HCT116 (cell line): ENCODE data around the gene PIAS3. TPM values are rescaled to one million over a fixed set of nuclear protein-coding genes. Genes with fewer than 3 reads are reported as not detected.

Source experiments
- ATAC-seq: fragments of 200-7000 bp; cut with Tn5 transposase; 2 replicates; pipeline ENCODE4 v1.9.1; 2020; ENCODE audit warnings: mild to moderate bottlenecking, moderate library complexity
- BruUV-seq: library from RNA; stranded (reverse); fragments of 400-500 nt; replicated peaks from 2 replicates; lab custom pipeline; 2021; lab: Mats Ljungman, UMichigan
- CTCF ChIA-PET: fragments of 300-600 bp; sonication (Branson Sonifier 250); formaldehyde crosslinking; loops from one replicate; lab custom pipeline; 2021; ENCODE audit warnings: antibody characterized with exemption; lab: Charles Lee
- POLR2A ChIA-PET: fragments of 300-600, 350-600 bp; sonication (Branson Sonifier 250); formaldehyde crosslinking; loops from one replicate; lab custom pipeline; 2021; ENCODE audit warnings: antibody characterized with exemption; lab: Charles Lee
- RAD21 ChIA-PET, 2 experiments: fragments of 300-600 bp; sonication (Branson Sonifier 250); formaldehyde crosslinking; loops; one replicate each; lab custom pipeline; 2023; ENCODE audit warnings: low total read pairs in 2 of 2; ENCODE audit not compliant: uncharacterized antibody in 2 of 2, unreplicated experiment in 2 of 2, low non-redundant PET in 1 of 2; lab: Charles Lee
- DNase-seq: peaks from one replicate; pipeline ENCODE4 v3.0.0-alpha.2; 2010; ENCODE audit warnings: low read depth, low spot score
- H2AFZ ChIP-seq: fragments of 200-600 bp; shearing (Covaris generic), sonication (generic); 2 replicates; pipeline ENCODE4 v1.6.1; 2017; ENCODE audit warnings: low read depth, mixed run types, mixed read lengths, antibody characterized with exemption, low read length; ENCODE audit not compliant: poor library complexity, severe bottlenecking
- H3K27ac ChIP-seq: 2 replicates; pipeline ENCODE4 v1.5.1; 2012; ENCODE audit warnings: low read depth, low read length
- H3K27me3 ChIP-seq: fragments of 200-600 bp; sonication (generic); 2 replicates; pipeline ENCODE4 v1.6.1; 2016; ENCODE audit warnings: mixed run types, low read length, mixed read lengths; ENCODE audit not compliant: insufficient read depth
- H3K36me3 ChIP-seq, 2 experiments: fragments of 200-500 bp in 1 of 2; fragments of 200-600 bp in 1 of 2; sonication (Bioruptor generic) in 1 of 2; sonication (generic) in 1 of 2; 2 replicates each; pipeline versions ENCODE4 v1.5.1 to v1.6.1; 2014 to 2016; ENCODE audit warnings: low read length in 2 of 2, inconsistent platforms in 1 of 2, mixed read lengths in 1 of 2, mixed run types in 1 of 2; ENCODE audit not compliant: insufficient read depth in 2 of 2, control insufficient read depth in 1 of 2
- H3K4me1 ChIP-seq, 2 experiments: fragments of 200-600 bp in 1 of 2; sonication (generic) in 1 of 2; 2 replicates each; pipeline versions ENCODE4 v1.5.1 to v1.6.1; 2012 to 2017; ENCODE audit warnings: low read length in 2 of 2, inconsistent platforms in 1 of 2, mild to moderate bottlenecking in 1 of 2, mixed read lengths in 1 of 2, mixed run types in 1 of 2, moderate library complexity in 1 of 2; ENCODE audit not compliant: insufficient read depth in 2 of 2, control insufficient read depth in 1 of 2
- H3K4me2 ChIP-seq: fragments of 200-600 bp; sonication (generic); 2 replicates; pipeline ENCODE4 v1.6.1; 2017; ENCODE audit warnings: mixed run types, low read length, mixed read lengths
- H3K4me3 ChIP-seq, 2 experiments: fragments of 200-600 bp in 1 of 2; sonication (generic) in 1 of 2; replicated peaks in 1 of 2; 2 replicates each; pipeline ENCODE4 v1.5.1; 2011 to 2016; ENCODE audit warnings: low read length in 2 of 2, control low read depth in 1 of 2, low read depth in 1 of 2, mild to moderate bottlenecking in 1 of 2, mixed read lengths in 1 of 2, mixed run types in 1 of 2
- H3K79me2 ChIP-seq: fragments of 200-600 bp; sonication (generic); 2 replicates; pipeline ENCODE4 v1.6.1; 2017; ENCODE audit warnings: mild to moderate bottlenecking, mixed run types, low read length, moderate library complexity, mixed read lengths; ENCODE audit not compliant: insufficient read depth
- H3K9ac ChIP-seq: fragments of 200-600 bp; sonication (generic); 2 replicates; pipeline ENCODE4 v1.6.1; 2016; ENCODE audit warnings: low read length, mixed read lengths
- H3K9me2 ChIP-seq: fragments of 200-600 bp; sonication (generic), shearing (Covaris generic); 2 replicates; pipeline ENCODE4 v1.6.1; 2017; ENCODE audit warnings: mixed run types, mild to moderate bottlenecking, moderate library complexity; ENCODE audit not compliant: insufficient read depth
- H3K9me3 ChIP-seq, 2 experiments: fragments of 200-500 bp in 1 of 2; fragments of 200-600 bp in 1 of 2; sonication (Bioruptor generic) in 1 of 2; sonication (generic) in 1 of 2; 2 replicates each; pipeline ENCODE4 v1.6.1; 2014 to 2017; ENCODE audit warnings: low read length in 2 of 2, mixed read lengths in 2 of 2, inconsistent platforms in 1 of 2, low read depth in 1 of 2, mild to moderate bottlenecking in 1 of 2, mixed run types in 1 of 2, moderate library complexity in 1 of 2; ENCODE audit not compliant: control insufficient read depth in 1 of 2, insufficient read depth in 1 of 2
- H4K20me1 ChIP-seq: fragments of 200-600 bp; sonication (generic), shearing (Covaris generic); 2 replicates; pipeline ENCODE4 v1.6.1; 2017; ENCODE audit warnings: mixed run types, mild to moderate bottlenecking, moderate library complexity; ENCODE audit not compliant: insufficient read depth
- ATF3 ChIP-seq: IDR thresholded peaks from 2 replicates; pipeline ENCODE4 v1.6.1; 2012
- CEBPB ChIP-seq: IDR thresholded peaks from 2 replicates; pipeline ENCODE4 v1.6.1; 2012; ENCODE audit warnings: low read depth
- CTCF ChIP-seq, 3 experiments: fragments of 200-600 bp in 1 of 3; sonication (generic) in 1 of 3; IDR thresholded peaks in 2 of 3; conservative IDR thresholded peaks in 1 of 3; 2 replicates each; pipeline ENCODE4 v1.5.1; 2012 to 2017; ENCODE audit warnings: low read depth in 2 of 3, low read length in 2 of 3, antibody characterized with exemption in 1 of 3, borderline replicate concordance in 1 of 3, control low read depth in 1 of 3, mild to moderate bottlenecking in 1 of 3, mixed read lengths in 1 of 3, mixed run types in 1 of 3, moderate library complexity in 1 of 3; ENCODE audit not compliant: insufficient read depth in 1 of 3
- EGR1 ChIP-seq: IDR thresholded peaks from 2 replicates; pipeline ENCODE4 v1.6.1; 2012; ENCODE audit warnings: low read depth
- ELF1 ChIP-seq: IDR thresholded peaks from 2 replicates; pipeline ENCODE4 v1.6.1; 2012; ENCODE audit warnings: low read depth, borderline replicate concordance
- EZH2phosphoT487 ChIP-seq: fragments of 200-600 bp; IDR thresholded peaks from 2 replicates; pipeline ENCODE4 v1.6.1; 2018; ENCODE audit warnings: antibody characterized with exemption, borderline replicate concordance
- MAX ChIP-seq: IDR thresholded peaks from 2 replicates; pipeline ENCODE4 v1.6.1; 2012
- POLR2A ChIP-seq: IDR thresholded peaks from 2 replicates; pipeline ENCODE4 v1.7.0; 2011; ENCODE audit warnings: borderline replicate concordance; ENCODE audit not compliant: insufficient read depth, insufficient read length; ENCODE audit errors: extremely low read depth
- POLR2AphosphoS5 ChIP-seq: IDR thresholded peaks from 2 replicates; pipeline ENCODE4 v1.6.1; 2011; ENCODE audit warnings: mild to moderate bottlenecking, low read depth, low read length, moderate library complexity
- REST ChIP-seq: IDR thresholded peaks from 2 replicates; pipeline ENCODE4 v1.6.1; 2012; ENCODE audit warnings: low read depth
- SP1 ChIP-seq: IDR thresholded peaks from 2 replicates; pipeline ENCODE4 v1.6.1; 2012; ENCODE audit warnings: low read depth
- SRF ChIP-seq: IDR thresholded peaks from 2 replicates; pipeline ENCODE4 v1.6.1; 2012; ENCODE audit warnings: low read depth
- TCF7L2 ChIP-seq: IDR thresholded peaks from 2 replicates; pipeline ENCODE4 v1.7.0; 2011; ENCODE audit warnings: borderline replicate concordance, inconsistent platforms; ENCODE audit not compliant: insufficient read depth, insufficient read length; ENCODE audit errors: extremely low read depth
- YY1 ChIP-seq: IDR thresholded peaks from 2 replicates; pipeline ENCODE4 v1.6.1; 2011; ENCODE audit warnings: low read length, low read depth, moderate library complexity, mild to moderate bottlenecking; ENCODE audit not compliant: insufficient replicate concordance; ENCODE audit errors: extremely low read depth
- ZBTB33 ChIP-seq: IDR thresholded peaks from 2 replicates; pipeline ENCODE4 v1.6.1; 2011; ENCODE audit warnings: mild to moderate bottlenecking, low read length, moderate library complexity; ENCODE audit not compliant: insufficient replicate concordance; ENCODE audit errors: extremely low read depth
- ZNF274 ChIP-seq: fragments of 200-500 bp; sonication (Bioruptor generic); IDR thresholded peaks from 2 replicates; pipeline ENCODE4 v1.6.1; 2014; ENCODE audit warnings: mild to moderate bottlenecking, low read depth, low read length, inconsistent platforms
- intact Hi-C: fragments of 100-400 bp; cut with micrococcal nuclease; formaldehyde crosslinking; loops from 2 replicates; pipeline ENCODE4 v1.10.0; 2022
- total RNA-seq: library from RNA; stranded (reverse); gene quantifications from one replicate; pipeline ENCODE4 v1.2.1, GENCODE V29; 2021; ENCODE audit not compliant: unreplicated experiment

PIAS3 gene
- total RNA-seq, 1 experiment from 2014 or later, result 31.2 TPM

- Histone ChIP-seq H3K79me2 (peaks cover 60% of the 10 kb centered on the region), H3K4me3 (no peak overlapping the region), H4K20me1 (no peaks in the 10 kb centered on the region), H3K36me3 (no peaks in the 10 kb centered on the region), H3K27me3 (no peaks in the 10 kb centered on the region), H3K27ac (no peak overlapping the region), H3K9me3 (no peaks in the 10 kb centered on the region), H3K9ac (no peak overlapping the region), H3K4me2 (no peak overlapping the region), H3K4me1 (peaks cover 0 to 9% of the 10 kb centered on the region in 2 experiments; a peak in 1 of 4 replicates), H3K9me2 (no peaks in the 10 kb centered on the region), H2AFZ (no peak overlapping the region)
- ChIA-PET CTCF (no interaction called here), POLR2A (no interaction called here), RAD21 (no interaction called here)
- no TSS peak for BruUV-seq
- no peak for DNase-seq
- no peak for TF ChIP-seq MAX
- TF ChIP-seq EGR1, result no peak
- no peak for TF ChIP-seq YY1
- no peak for TF ChIP-seq ZBTB33
- no peak for TF ChIP-seq REST
- no peak for TF ChIP-seq ATF3
- TF ChIP-seq CEBPB, result no peak
- no peak for TF ChIP-seq TCF7L2
- TF ChIP-seq SP1, result no peak
- no peak for TF ChIP-seq EZH2phosphoT487
- no peak for TF ChIP-seq POLR2A
- no peak for TF ChIP-seq CTCF (IDR thresholded peaks at IDR 0.05 in 2 of 3, conservative IDR thresholded peaks at IDR 0.05 in 1 of 3; ENCODE audit: borderline replicate concordance in 1 of 3, insufficient read depth in 1 of 3, low read depth in 2 of 3, low read length in 2 of 3)
- no peak for TF ChIP-seq ZNF274
- no peak for TF ChIP-seq ELF1
- no peak for TF ChIP-seq SRF
- no peak for TF ChIP-seq POLR2AphosphoS5
- no peak for ATAC-seq
- intact Hi-C loops, result no loop called here
These were observed 52.5 kb downstream of the PIAS3 start for GRCh38 chr1:145806408-145806807.
